Hepatocyte (in vitro differentiated cells): ENCODE measurements around the gene ZNF45.

Source experiments
- EZH2phosphoT487 ChIP-seq: fragments of 200-600 bp; sonication (generic); IDR thresholded peaks from one replicate; pipeline ENCODE4 v1.6.1; 2018; ENCODE audit warnings: antibody characterized with exemption, mild to moderate bottlenecking, low read depth, moderate library complexity; ENCODE audit not compliant: unreplicated experiment, severe bottlenecking
- TF ChIP-seq, protein P1 (sequence below): fragments of 200-600 bp; sonication (generic); IDR thresholded peaks from 2 replicates; pipeline ENCODE4 v1.5.1; 2016; ENCODE audit warnings: antibody characterized with exemption, mild to moderate bottlenecking; ENCODE audit not compliant: poor library complexity

DNA sequence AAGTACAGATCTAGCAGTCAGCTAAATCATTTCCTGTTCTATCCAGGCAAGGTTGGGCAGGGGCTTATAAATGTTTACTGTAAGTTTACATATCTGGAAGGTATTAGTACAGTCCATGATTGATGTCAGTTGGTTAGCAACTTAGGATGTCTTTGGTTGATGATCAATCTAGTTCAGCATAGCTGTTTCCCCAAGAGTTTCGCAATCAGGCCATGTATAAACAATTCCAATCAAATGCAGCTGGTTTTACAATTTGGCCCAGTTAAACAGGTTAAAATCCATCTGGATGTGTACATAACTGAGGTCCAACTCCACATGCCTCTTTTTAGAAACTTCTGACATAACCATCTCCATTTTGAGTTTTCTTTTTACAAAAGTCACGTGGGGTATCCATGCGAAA lies 22.8 kb upstream of the ZNF45 start:
- TF ChIP-seq, protein P1, sequence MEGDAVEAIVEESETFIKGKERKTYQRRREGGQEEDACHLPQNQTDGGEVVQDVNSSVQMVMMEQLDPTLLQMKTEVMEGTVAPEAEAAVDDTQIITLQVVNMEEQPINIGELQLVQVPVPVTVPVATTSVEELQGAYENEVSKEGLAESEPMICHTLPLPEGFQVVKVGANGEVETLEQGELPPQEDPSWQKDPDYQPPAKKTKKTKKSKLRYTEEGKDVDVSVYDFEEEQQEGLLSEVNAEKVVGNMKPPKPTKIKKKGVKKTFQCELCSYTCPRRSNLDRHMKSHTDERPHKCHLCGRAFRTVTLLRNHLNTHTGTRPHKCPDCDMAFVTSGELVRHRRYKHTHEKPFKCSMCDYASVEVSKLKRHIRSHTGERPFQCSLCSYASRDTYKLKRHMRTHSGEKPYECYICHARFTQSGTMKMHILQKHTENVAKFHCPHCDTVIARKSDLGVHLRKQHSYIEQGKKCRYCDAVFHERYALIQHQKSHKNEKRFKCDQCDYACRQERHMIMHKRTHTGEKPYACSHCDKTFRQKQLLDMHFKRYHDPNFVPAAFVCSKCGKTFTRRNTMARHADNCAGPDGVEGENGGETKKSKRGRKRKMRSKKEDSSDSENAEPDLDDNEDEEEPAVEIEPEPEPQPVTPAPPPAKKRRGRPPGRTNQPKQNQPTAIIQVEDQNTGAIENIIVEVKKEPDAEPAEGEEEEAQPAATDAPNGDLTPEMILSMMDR: no peak
- no peak for TF ChIP-seq EZH2phosphoT487
